IMR-90 (cell line): ENCODE measurements around the gene IGFL3. TPM values are rescaled to one million over a fixed set of nuclear protein-coding genes. Genes with fewer than 3 reads are reported as not detected.

ENCODE experiments used
- ATAC-seq: fragments of 200-7000 bp; cut with Tn5 transposase; 2 replicates; pipeline ENCODE4 v1.9.1; 2020; ENCODE audit warnings: low read depth, mild to moderate bottlenecking, moderate library complexity
- BruUV-seq: library from RNA; stranded (reverse); fragments of 400-500 nt; replicated peaks from 2 replicates; lab custom pipeline; 2021; lab: Mats Ljungman, UMichigan
- CTCF ChIA-PET: fragments of 300-600 bp; formaldehyde crosslinking; extraction: SDS; loops from one replicate; lab custom pipeline; 2021; ENCODE audit warnings: antibody characterized with exemption; lab: Yijun Ruan, JAX
- POLR2A ChIA-PET: fragments of 300-600 bp; sonication (Branson Sonifier 250); formaldehyde crosslinking; loops from one replicate; lab custom pipeline; 2022; ENCODE audit warnings: antibody characterized with exemption; ENCODE audit not compliant: unreplicated experiment; lab: Charles Lee
- DNase-seq: peaks from one replicate; pipeline ENCODE4 v3.0.0; 2013
- H2AFZ ChIP-seq: replicated peaks from 2 replicates; pipeline ENCODE3; 2013; ENCODE audit warnings: low read length, mild to moderate bottlenecking; ENCODE audit not compliant: poor library complexity
- H2AK5ac ChIP-seq: 2 replicates; pipeline ENCODE4 v1.6.1; 2013; ENCODE audit warnings: low read depth, low read length, inconsistent platforms
- H2AK9ac ChIP-seq: replicated peaks from 2 replicates; pipeline ENCODE3; 2013; ENCODE audit warnings: mild to moderate bottlenecking, low read depth, low read length, moderate library complexity; ENCODE audit not compliant: poor library complexity
- H2BK120ac ChIP-seq: 2 replicates; pipeline ENCODE4 v1.6.1; 2013; ENCODE audit warnings: low read depth, low read length, inconsistent platforms
- H2BK15ac ChIP-seq: 3 replicates; pipeline ENCODE4 v1.6.1; 2013; ENCODE audit warnings: low read depth, low read length, inconsistent platforms
- H2BK20ac ChIP-seq: 2 replicates; pipeline ENCODE4 v1.6.1; 2013; ENCODE audit warnings: low read depth, mild to moderate bottlenecking, inconsistent platforms, low read length, moderate library complexity
- H2BK5ac ChIP-seq: 2 replicates; pipeline ENCODE4 v1.6.1; 2013; ENCODE audit warnings: mild to moderate bottlenecking, low read depth, low read length, inconsistent platforms; ENCODE audit not compliant: poor library complexity, severe bottlenecking
- H3K14ac ChIP-seq: replicated peaks from 2 replicates; pipeline ENCODE4 v1.6.1; 2013; ENCODE audit warnings: low read depth, low read length, inconsistent platforms
- H3K18ac ChIP-seq: 2 replicates; pipeline ENCODE4 v1.6.1; 2013; ENCODE audit warnings: low read depth, low read length, control low read depth
- H3K23ac ChIP-seq: 2 replicates; pipeline ENCODE4 v1.6.1; 2013; ENCODE audit warnings: low read depth, low read length, inconsistent platforms
- H3K27ac ChIP-seq: 2 replicates; pipeline ENCODE4 v1.5.1; 2013; ENCODE audit warnings: mild to moderate bottlenecking, control low read depth, low read length; ENCODE audit not compliant: insufficient read depth
- H3K27me3 ChIP-seq: 2 replicates; pipeline ENCODE4 v1.6.1; 2013; ENCODE audit warnings: low read length; ENCODE audit not compliant: control insufficient read depth, insufficient read depth
- H3K36me3 ChIP-seq: 2 replicates; pipeline ENCODE4 v1.6.1; 2013; ENCODE audit warnings: low read length, mixed read lengths; ENCODE audit not compliant: control insufficient read depth, insufficient read depth
- H3K4ac ChIP-seq: 2 replicates; pipeline ENCODE4 v1.6.1; 2013; ENCODE audit warnings: low read depth, low read length, inconsistent platforms
- H3K4me1 ChIP-seq: 2 replicates; pipeline ENCODE4 v1.6.1; 2013; ENCODE audit warnings: low read length, mixed read lengths; ENCODE audit not compliant: control insufficient read depth, insufficient read depth
- H3K4me2 ChIP-seq: 2 replicates; pipeline ENCODE4 v1.6.1; 2013; ENCODE audit warnings: low read depth, mild to moderate bottlenecking, control low read depth, low read length, moderate library complexity
- H3K4me3 ChIP-seq: 2 replicates; pipeline ENCODE4 v1.5.1; 2013; ENCODE audit warnings: low read depth, mild to moderate bottlenecking, control low read depth, low read length, moderate library complexity; ENCODE audit not compliant: insufficient read depth
- H3K56ac ChIP-seq: 2 replicates; pipeline ENCODE4 v1.6.1; 2013; ENCODE audit warnings: low read length, inconsistent platforms; ENCODE audit not compliant: insufficient read depth; ENCODE audit errors: extremely low read depth
- H3K79me1 ChIP-seq, 2 experiments: 2 replicates each; pipeline ENCODE4 v1.6.1; 2013; ENCODE audit warnings: low read length in 2 of 2, inconsistent platforms in 1 of 2, low read depth in 1 of 2
- H3K9ac ChIP-seq: 2 replicates; pipeline ENCODE4 v1.6.1; 2013; ENCODE audit warnings: low read depth, low read length, control low read depth
- H3K9me1 ChIP-seq: 2 replicates; pipeline ENCODE4 v1.6.1; 2013; ENCODE audit warnings: low read length, inconsistent platforms; ENCODE audit not compliant: insufficient read depth
- H3K9me3 ChIP-seq: 2 replicates; pipeline ENCODE4 v1.6.1; 2013; ENCODE audit warnings: low read length; ENCODE audit not compliant: control insufficient read depth, insufficient read depth
- H4K20me1 ChIP-seq: 2 replicates; pipeline ENCODE4 v1.6.1; 2013; ENCODE audit warnings: low read length, inconsistent platforms; ENCODE audit not compliant: insufficient read depth
- H4K5ac ChIP-seq: 2 replicates; pipeline ENCODE4 v1.6.1; 2013; ENCODE audit warnings: mild to moderate bottlenecking, low read depth, low read length, control low read depth
- H4K8ac ChIP-seq, 2 experiments: 2 replicates each; pipeline ENCODE4 v1.6.1; 2013; ENCODE audit warnings: low read depth in 2 of 2, low read length in 2 of 2, control low read depth in 1 of 2, inconsistent platforms in 1 of 2
- H4K91ac ChIP-seq: 2 replicates; pipeline ENCODE4 v1.6.1; 2013; ENCODE audit warnings: low read depth, low read length, inconsistent platforms; ENCODE audit not compliant: insufficient read depth
- FOS ChIP-seq: fragments of 150-350 bp; IDR thresholded peaks from 2 replicates; pipeline ENCODE4 v1.6.1; 2016; ENCODE audit warnings: low read depth, low read length
- MXI1 ChIP-seq: IDR thresholded peaks from 2 replicates; pipeline ENCODE4 v1.6.1; 2012; ENCODE audit warnings: low read depth, mild to moderate bottlenecking, low read length, moderate library complexity, borderline replicate concordance
- WGBS, 2 experiments: methylation state at CpG; one replicate each; pipeline versions ENCODE4 v1.1.5 to v1.1.7; 2013; ENCODE audit warnings: missing lambda C conversion rate in 2 of 2; ENCODE audit not compliant: insufficient read length in 1 of 2; ENCODE audit errors: extremely low coverage in 2 of 2; 5-methylcytosine and 5-hydroxymethylcytosine counted together
- dilution Hi-C: fragments of 300-500 bp; cut with HindIII; formaldehyde crosslinking; loops from one replicate; pipeline ENCODE4 v1.14.3; 2018; ENCODE audit warnings: low sequenced_read_pairs; ENCODE audit not compliant: unreplicated experiment
- in situ Hi-C: fragments of 300-500 bp; cut with MboI; formaldehyde crosslinking; loops from 3 replicates; pipeline ENCODE4 v1.14.3; 2019; ENCODE audit warnings: low sequenced_read_pairs, inconsistent platforms, mixed read lengths
- intact Hi-C: fragments of 100-400 bp; cut with micrococcal nuclease; formaldehyde crosslinking; loops from 2 replicates; pipeline ENCODE4 v1.10.0; 2022
- polyA plus RNA-seq, 3 experiments: library from polyadenylated mRNA; depleted of rRNA; stranded (reverse); fragments of >200 nt; gene quantifications; 2 replicates each; pipeline ENCODE4 v1.2.3, GENCODE V29; 2012; ENCODE audit warnings: low replicate concordance in 1 of 3
- total RNA-seq: library from RNA; depleted of rRNA; stranded (reverse); fragments of >200 nt; gene quantifications from 2 replicates; pipeline ENCODE4 v1.2.3, GENCODE V29; 2012; rRNA removed

Gene IGFL3
- total and polyA plus RNA-seq, 2 of the 4 experiments (the other 2 are of a cell fraction): not detected

DNA sequence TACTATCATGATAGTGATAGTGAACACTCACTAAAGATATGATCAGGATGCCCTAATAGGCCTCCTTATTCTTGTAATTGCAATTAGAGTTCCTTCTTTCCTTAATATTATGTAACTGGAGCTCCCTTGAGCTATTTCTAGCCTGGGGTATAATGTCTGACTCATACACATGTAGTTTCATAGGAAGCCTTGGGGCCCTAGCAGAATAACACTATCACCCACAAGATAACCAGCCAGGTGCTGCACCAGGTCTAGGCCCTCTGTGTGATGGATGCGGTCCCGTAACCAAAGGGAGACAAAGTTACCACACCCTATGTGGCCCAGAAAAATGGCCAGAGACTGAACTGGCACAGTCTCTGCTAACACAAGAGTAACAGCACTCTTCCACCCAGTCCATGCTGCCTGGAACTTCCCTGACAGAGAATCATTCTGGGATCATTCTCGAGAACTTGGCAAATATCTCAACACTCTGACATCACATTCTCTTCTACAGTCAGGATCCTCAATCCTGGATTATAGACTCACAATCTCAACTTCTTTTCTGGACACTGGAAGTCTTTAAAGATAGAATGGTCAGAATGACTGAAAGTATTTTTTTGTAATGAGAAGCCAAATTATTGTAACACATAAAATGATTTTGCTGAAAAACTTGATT lies 51.1 kb downstream of the IGFL3 start:
- peaks cover 46% of the 10 kb centered on the region for H3K27me3 ChIP-seq
- no peak overlapping the region for H2AK9ac ChIP-seq
- H3K4ac ChIP-seq: no peak overlapping the region
- H3K18ac ChIP-seq: no peak overlapping the region
- ChIA-PET POLR2A (no interaction called here), CTCF (interaction anchor here (1.3 kb wide), 1 partner anchor 47 kb away, joined by 4 read pairs; no protein-coding TSS in a partner anchor)
- H2BK120ac ChIP-seq: no peak overlapping the region
- H3K4me2 ChIP-seq: no peak overlapping the region
- TF ChIP-seq FOS (peak; percentile 10; the same call in 1 of the 2 replicates), MXI1 (no peak)
- no peak overlapping the region for H3K23ac ChIP-seq
- H3K9me1 ChIP-seq: peaks cover 8% of the 10 kb centered on the region
- intact Hi-C loops: no loop called here
- no peak overlapping the region for H2AFZ ChIP-seq
- peak; percentile 5 for DNase-seq
- dilution Hi-C loops: no loop called here
- no peaks in the 10 kb centered on the region for H3K36me3 ChIP-seq
- H3K56ac ChIP-seq: no peak overlapping the region
- no peak overlapping the region for H2BK5ac ChIP-seq
- no peak overlapping the region for H3K9ac ChIP-seq
- H2BK20ac ChIP-seq: no peak overlapping the region
- no peak overlapping the region for H4K91ac ChIP-seq
- peaks cover 2% of the 10 kb centered on the region; the same call in 1 of the 2 replicates for H3K4me1 ChIP-seq
- H4K5ac ChIP-seq: no peak overlapping the region
- BruUV-seq: no TSS peak
- H2AK5ac ChIP-seq: no peak overlapping the region
- no peak overlapping the region for H2BK15ac ChIP-seq
- no peak overlapping the region for H4K8ac ChIP-seq
- no peaks in the 10 kb centered on the region; the same call in 1 of the 2 replicates for H4K20me1 ChIP-seq
- no peaks in the 10 kb centered on the region for H3K9me3 ChIP-seq
- H3K27ac ChIP-seq: no peak overlapping the region
- no peaks in the 10 kb centered on the region for H3K79me1 ChIP-seq
- 100% methylated on average over 1 of the region's 3 CpGs; no CpG with 5 or more reads in 1 of the 2 experiments for WGBS, 2 experiments
- in situ Hi-C loops: loop anchor here (10.0 kb wide), 1 partner anchor 49 kb away; the partner anchor contains the start of gene PGLYRP1
- no peak overlapping the region for H3K14ac ChIP-seq
- no peak for ATAC-seq
- H3K4me3 ChIP-seq: no peak overlapping the region

Other genes with a start within 250 kb of the IGFL3 start
- 4.5 and 5.0 TPM in 2 replicates for gene IRF2BP1, start 238.5 kb downstream of the IGFL3 start, total RNA-seq
- 8.5 and 11.6 TPM in 2 replicates for gene IRF2BP1, start 238.5 kb downstream of the IGFL3 start, polyA plus RNA-seq (2012; rRNA removed)
- 0.28 and 0.36 TPM in 2 replicates for gene MYPOP, start 222.1 kb downstream of the IGFL3 start, total RNA-seq
- gene MYPOP, start 222.1 kb downstream of the IGFL3 start, polyA plus RNA-seq (2012; rRNA removed): 2.8 and 3.1 TPM in 2 replicates
- gene NANOS2, start 209.9 kb downstream of the IGFL3 start, total RNA-seq: not detected in 2 replicates
- gene NANOS2, start 209.9 kb downstream of the IGFL3 start, polyA plus RNA-seq (2012; rRNA removed): not detected in 2 replicates
- gene NOVA2, start 150.8 kb downstream of the IGFL3 start, total RNA-seq: not detected in 2 replicates
- gene NOVA2, start 150.8 kb downstream of the IGFL3 start, polyA plus RNA-seq (2012; rRNA removed): 0.03 TPM in 1 of 2 replicates, not detected in the other
- 3.2 and 3.6 TPM in 2 replicates for gene CCDC61, start 129.2 kb downstream of the IGFL3 start, total RNA-seq
- 9.1 and 10.0 TPM in 2 replicates for gene CCDC61, start 129.2 kb downstream of the IGFL3 start, polyA plus RNA-seq (2012; rRNA removed)
- gene PGLYRP1, start 101.6 kb downstream of the IGFL3 start, total RNA-seq: not detected in 2 replicates
- gene PGLYRP1, start 101.6 kb downstream of the IGFL3 start, polyA plus RNA-seq (2012; rRNA removed): not detected in 2 replicates
- gene IGFL4, start 83.7 kb downstream of the IGFL3 start, total RNA-seq: not detected in 2 replicates
- gene IGFL4, start 83.7 kb downstream of the IGFL3 start, polyA plus RNA-seq (2012; rRNA removed): not detected in 2 replicates
- gene IGFL2, start 23.6 kb upstream of the IGFL3 start, total RNA-seq: not detected in 2 replicates
- not detected in 2 replicates for gene IGFL2, start 23.6 kb upstream of the IGFL3 start, polyA plus RNA-seq (2012; rRNA removed)
- not detected in 2 replicates for gene IGFL1, start 105.1 kb upstream of the IGFL3 start, total RNA-seq
- not detected in 2 replicates for gene IGFL1, start 105.1 kb upstream of the IGFL3 start, polyA plus RNA-seq (2012; rRNA removed)
- gene HIF3A, start 172.4 kb upstream of the IGFL3 start, total RNA-seq: not detected in 2 replicates
- 0.02 and 0.19 TPM in 2 replicates for gene HIF3A, start 172.4 kb upstream of the IGFL3 start, polyA plus RNA-seq (2012; rRNA removed)
- gene PPP5C, start 222.4 kb upstream of the IGFL3 start, total RNA-seq: 68.9 and 80.5 TPM in 2 replicates
- 128 and 133 TPM in 2 replicates for gene PPP5C, start 222.4 kb upstream of the IGFL3 start, polyA plus RNA-seq (2012; rRNA removed)